Measurements from ENCODE around the gene GDPD1.

DNA sequence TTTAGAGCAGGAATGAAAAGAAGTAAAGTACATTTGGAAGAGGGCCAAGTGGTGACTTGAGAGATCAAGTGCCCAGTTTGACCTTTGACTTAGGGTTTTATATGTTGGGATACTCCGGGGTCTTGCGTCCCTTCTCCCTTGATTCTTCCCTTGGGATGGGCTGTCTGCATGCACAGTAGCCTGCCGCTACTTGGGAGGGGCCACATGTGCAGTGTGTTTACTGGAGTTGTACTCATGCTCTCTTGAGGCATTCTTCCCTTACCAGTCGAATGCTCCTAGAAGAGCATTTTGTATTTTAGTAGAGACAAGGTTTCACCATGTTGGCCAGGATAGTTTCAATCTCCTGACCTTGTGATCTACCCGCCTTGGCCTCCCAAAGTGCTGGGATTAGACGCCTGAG is 23.8 kb downstream of the GDPD1 start:
- TF ChIP-seq, protein P1, sequence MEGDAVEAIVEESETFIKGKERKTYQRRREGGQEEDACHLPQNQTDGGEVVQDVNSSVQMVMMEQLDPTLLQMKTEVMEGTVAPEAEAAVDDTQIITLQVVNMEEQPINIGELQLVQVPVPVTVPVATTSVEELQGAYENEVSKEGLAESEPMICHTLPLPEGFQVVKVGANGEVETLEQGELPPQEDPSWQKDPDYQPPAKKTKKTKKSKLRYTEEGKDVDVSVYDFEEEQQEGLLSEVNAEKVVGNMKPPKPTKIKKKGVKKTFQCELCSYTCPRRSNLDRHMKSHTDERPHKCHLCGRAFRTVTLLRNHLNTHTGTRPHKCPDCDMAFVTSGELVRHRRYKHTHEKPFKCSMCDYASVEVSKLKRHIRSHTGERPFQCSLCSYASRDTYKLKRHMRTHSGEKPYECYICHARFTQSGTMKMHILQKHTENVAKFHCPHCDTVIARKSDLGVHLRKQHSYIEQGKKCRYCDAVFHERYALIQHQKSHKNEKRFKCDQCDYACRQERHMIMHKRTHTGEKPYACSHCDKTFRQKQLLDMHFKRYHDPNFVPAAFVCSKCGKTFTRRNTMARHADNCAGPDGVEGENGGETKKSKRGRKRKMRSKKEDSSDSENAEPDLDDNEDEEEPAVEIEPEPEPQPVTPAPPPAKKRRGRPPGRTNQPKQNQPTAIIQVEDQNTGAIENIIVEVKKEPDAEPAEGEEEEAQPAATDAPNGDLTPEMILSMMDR (IDR thresholded peaks at IDR 0.05; ENCODE audit: insufficient read depth, low read length, poor library complexity, severe bottlenecking) = no peak
- TF ChIP-seq EZH2phosphoT487 (conservative IDR thresholded peaks at IDR 0.05; ENCODE audit: low read length) = no peak

Measured in SU-DHL-6 (cell line).